OCI-LY7 (cell line): Measurements from ENCODE around the gene CAND2.

Experiments
- EZH2phosphoT487 ChIP-seq: fragments of 200-600 bp; sonication (generic); IDR thresholded peaks from 2 replicates; pipeline ENCODE4 v1.6.1; 2018; ENCODE audit warnings: low read depth, borderline replicate concordance, mild to moderate bottlenecking, mixed run types, antibody characterized with exemption, low read length, moderate library complexity, mixed read lengths
- TF ChIP-seq, protein P1 (sequence below): fragments of 200-600 bp; sonication (generic); conservative IDR thresholded peaks from 2 replicates; pipeline ENCODE4 v1.5.1; 2014; ENCODE audit warnings: mild to moderate bottlenecking, antibody characterized with exemption, low read length, moderate library complexity, mixed read lengths

DNA sequence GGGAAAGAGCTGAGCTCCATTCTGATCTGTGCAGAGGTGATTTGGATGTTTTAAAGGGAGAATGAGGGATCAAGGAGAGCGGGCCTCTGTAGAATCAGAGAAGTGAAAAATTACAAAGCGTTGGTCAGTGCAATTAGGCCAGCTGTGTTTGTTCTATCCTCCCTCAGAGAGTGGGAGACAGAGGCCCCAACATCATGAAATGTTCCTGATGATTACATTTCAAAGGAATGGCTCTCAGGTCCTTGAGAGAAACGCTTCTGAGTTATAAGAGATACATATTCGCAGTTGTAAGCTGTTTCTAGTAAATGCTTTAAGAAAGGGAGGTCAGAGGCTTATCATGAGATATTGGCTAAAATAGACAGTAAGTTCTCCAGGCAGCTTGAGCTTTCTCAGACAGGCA is 15.7 kb upstream of the CAND2 start:
- TF ChIP-seq, protein P1, sequence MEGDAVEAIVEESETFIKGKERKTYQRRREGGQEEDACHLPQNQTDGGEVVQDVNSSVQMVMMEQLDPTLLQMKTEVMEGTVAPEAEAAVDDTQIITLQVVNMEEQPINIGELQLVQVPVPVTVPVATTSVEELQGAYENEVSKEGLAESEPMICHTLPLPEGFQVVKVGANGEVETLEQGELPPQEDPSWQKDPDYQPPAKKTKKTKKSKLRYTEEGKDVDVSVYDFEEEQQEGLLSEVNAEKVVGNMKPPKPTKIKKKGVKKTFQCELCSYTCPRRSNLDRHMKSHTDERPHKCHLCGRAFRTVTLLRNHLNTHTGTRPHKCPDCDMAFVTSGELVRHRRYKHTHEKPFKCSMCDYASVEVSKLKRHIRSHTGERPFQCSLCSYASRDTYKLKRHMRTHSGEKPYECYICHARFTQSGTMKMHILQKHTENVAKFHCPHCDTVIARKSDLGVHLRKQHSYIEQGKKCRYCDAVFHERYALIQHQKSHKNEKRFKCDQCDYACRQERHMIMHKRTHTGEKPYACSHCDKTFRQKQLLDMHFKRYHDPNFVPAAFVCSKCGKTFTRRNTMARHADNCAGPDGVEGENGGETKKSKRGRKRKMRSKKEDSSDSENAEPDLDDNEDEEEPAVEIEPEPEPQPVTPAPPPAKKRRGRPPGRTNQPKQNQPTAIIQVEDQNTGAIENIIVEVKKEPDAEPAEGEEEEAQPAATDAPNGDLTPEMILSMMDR, result no peak
- no peak for TF ChIP-seq EZH2phosphoT487
